Measurements from ENCODE around the gene NES.
A peak's percentile ranks its signal among the peaks of the same experiment; 100 is the strongest.

The NES gene

GRCh38 chr1:156652992-156653355 is 24.2 kb downstream of the NES start:
- H3K27ac Mint-ChIP-seq (ENCODE audit: low read depth): no peak overlapping the region
- ATAC-seq (replicated peaks; ENCODE audit: extremely low read depth, poor library complexity, severe bottlenecking): no peak

GRCh38 chr1:156652131-156652991 is 24.8 kb downstream of the NES start:
- Mint-ChIP-seq H3K9me3 (no peaks in the 10 kb centered on the region), H3K27me3 (peaks cover 100% of the 10 kb centered on the region), H3K4me3 (no peak overlapping the region), H3K4me1 (peaks cover 10% of the 10 kb centered on the region), H3K36me3 (ENCODE audit: insufficient read depth) (peaks cover 2% of the 10 kb centered on the region), H3K27ac (ENCODE audit: low read depth) (no peak overlapping the region)
- DNase-seq (ENCODE audit: low spot score in 2 of 2) (no peak), ATAC-seq (replicated peaks; ENCODE audit: extremely low read depth, poor library complexity, severe bottlenecking) (no peak)

More at GRCh38 chr1:156652992-156653355, 24.2 kb downstream of the NES start:
- H3K36me3 Mint-ChIP-seq (ENCODE audit: insufficient read depth): peaks cover 2% of the 10 kb centered on the region
- peaks cover 16% of the 10 kb centered on the region for H3K4me1 Mint-ChIP-seq
- H3K27me3 Mint-ChIP-seq: peaks cover 98% of the 10 kb centered on the region
- H3K9me3 Mint-ChIP-seq: no peaks in the 10 kb centered on the region
- no peak for DNase-seq (ENCODE audit: low spot score in 2 of 2)
- H3K4me3 Mint-ChIP-seq: no peak overlapping the region

- peaks cover 96% of the 10 kb centered on the region for H3K27me3 Mint-ChIP-seq
Measured at GRCh38 chr1:156648951-156649350, 28.3 kb downstream of the NES start.

DNA sequence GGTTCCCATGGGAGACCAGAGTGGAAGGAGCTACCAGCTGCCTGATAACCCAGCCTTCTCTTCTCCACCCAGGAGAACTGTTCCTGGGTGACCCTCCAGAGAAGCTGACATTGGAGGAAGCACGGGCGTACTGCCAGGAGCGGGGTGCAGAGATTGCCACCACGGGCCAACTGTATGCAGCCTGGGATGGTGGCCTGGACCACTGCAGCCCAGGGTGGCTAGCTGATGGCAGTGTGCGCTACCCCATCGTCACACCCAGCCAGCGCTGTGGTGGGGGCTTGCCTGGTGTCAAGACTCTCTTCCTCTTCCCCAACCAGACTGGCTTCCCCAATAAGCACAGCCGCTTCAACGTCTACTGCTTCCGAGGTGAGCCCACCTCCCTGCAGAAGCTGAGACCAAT is 28.7 kb downstream of the NES start:
- H3K4me3 Mint-ChIP-seq: no peak overlapping the region
- no peak overlapping the region for H3K27ac Mint-ChIP-seq (ENCODE audit: low read depth)
- peaks cover 4% of the 10 kb centered on the region for H3K36me3 Mint-ChIP-seq (ENCODE audit: insufficient read depth)
- no peak for ATAC-seq (replicated peaks; ENCODE audit: extremely low read depth, poor library complexity, severe bottlenecking)
- peaks cover 96% of the 10 kb centered on the region for H3K27me3 Mint-ChIP-seq
- peaks cover 5% of the 10 kb centered on the region for H3K4me1 Mint-ChIP-seq
- H3K9me3 Mint-ChIP-seq: no peaks in the 10 kb centered on the region
- DNase-seq (ENCODE audit: low spot score in 2 of 2): no peak

More at GRCh38 chr1:156648951-156649350, 28.3 kb downstream of the NES start:
- Mint-ChIP-seq H3K27ac (ENCODE audit: low read depth) (no peak overlapping the region), H3K9me3 (no peaks in the 10 kb centered on the region), H3K36me3 (ENCODE audit: insufficient read depth) (peaks cover 2% of the 10 kb centered on the region), H3K4me1 (peaks cover under 1% of the 10 kb centered on the region), H3K4me3 (no peak overlapping the region)
- ATAC-seq (replicated peaks; ENCODE audit: extremely low read depth, poor library complexity, severe bottlenecking): no peak
- no peak for DNase-seq (ENCODE audit: low spot score in 2 of 2)

DNA sequence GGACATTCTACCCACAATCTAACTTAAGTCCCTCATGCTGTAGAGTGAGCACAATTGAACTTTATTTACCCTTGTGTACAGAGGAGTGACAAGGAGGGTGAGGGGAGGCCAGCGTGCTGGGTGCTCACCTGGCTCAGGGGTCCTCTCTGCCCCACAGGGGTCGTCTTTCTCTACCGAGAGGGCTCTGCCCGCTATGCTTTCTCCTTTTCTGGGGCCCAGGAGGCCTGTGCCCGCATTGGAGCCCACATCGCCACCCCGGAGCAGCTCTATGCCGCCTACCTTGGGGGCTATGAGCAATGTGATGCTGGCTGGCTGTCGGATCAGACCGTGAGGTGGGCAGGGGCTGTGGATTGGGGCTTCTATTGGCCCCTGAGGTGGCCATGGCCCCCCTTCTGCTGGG is 29.9 kb downstream of the NES start:
- peaks cover 12% of the 10 kb centered on the region for H3K4me1 Mint-ChIP-seq
- no peak overlapping the region for H3K27ac Mint-ChIP-seq (ENCODE audit: low read depth)
- H3K27me3 Mint-ChIP-seq: peaks cover 96% of the 10 kb centered on the region
- H3K4me3 Mint-ChIP-seq: no peak overlapping the region
- ATAC-seq (replicated peaks; ENCODE audit: extremely low read depth, poor library complexity, severe bottlenecking): no peak
- DNase-seq (ENCODE audit: low spot score in 2 of 2): no peak
- peaks cover 4% of the 10 kb centered on the region for H3K36me3 Mint-ChIP-seq (ENCODE audit: insufficient read depth)
- no peaks in the 10 kb centered on the region for H3K9me3 Mint-ChIP-seq

DNA sequence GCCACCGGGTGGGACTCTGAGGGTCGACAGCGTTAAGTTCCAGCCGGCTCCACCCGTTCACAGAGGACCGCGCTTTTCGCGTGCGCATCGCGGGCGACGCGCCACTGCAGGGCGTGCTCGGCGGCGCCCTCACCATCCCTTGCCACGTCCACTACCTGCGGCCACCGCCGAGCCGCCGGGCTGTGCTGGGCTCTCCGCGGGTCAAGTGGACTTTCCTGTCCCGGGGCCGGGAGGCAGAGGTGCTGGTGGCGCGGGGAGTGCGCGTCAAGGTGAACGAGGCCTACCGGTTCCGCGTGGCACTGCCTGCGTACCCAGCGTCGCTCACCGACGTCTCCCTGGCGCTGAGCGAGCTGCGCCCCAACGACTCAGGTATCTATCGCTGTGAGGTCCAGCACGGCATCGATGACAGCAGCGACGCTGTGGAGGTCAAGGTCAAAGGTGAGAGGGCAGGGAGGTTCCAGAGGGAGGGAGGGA is 30.4 kb downstream of the NES start:
- peaks cover 96% of the 10 kb centered on the region for H3K27me3 Mint-ChIP-seq
- H3K4me1 Mint-ChIP-seq: peaks cover 14% of the 10 kb centered on the region
- DNase-seq (ENCODE audit: low spot score in 2 of 2): no peak

GRCh38 chr1:156645666-156646065 is 31.5 kb downstream of the NES start:
- no peak overlapping the region for H3K27ac Mint-ChIP-seq (ENCODE audit: low read depth)
- ATAC-seq (replicated peaks; ENCODE audit: extremely low read depth, poor library complexity, severe bottlenecking): no peak
- peaks cover 96% of the 10 kb centered on the region for H3K27me3 Mint-ChIP-seq
- no peak overlapping the region for H3K4me3 Mint-ChIP-seq
- peaks cover 4% of the 10 kb centered on the region for H3K36me3 Mint-ChIP-seq (ENCODE audit: insufficient read depth)
- no peak for DNase-seq (ENCODE audit: low spot score in 2 of 2)
- H3K4me1 Mint-ChIP-seq: peaks cover 20% of the 10 kb centered on the region
- no peaks in the 10 kb centered on the region for H3K9me3 Mint-ChIP-seq

More for the DNA sequence above, 30.4 kb downstream of the NES start:
- H3K36me3 Mint-ChIP-seq (ENCODE audit: insufficient read depth): peaks cover 4% of the 10 kb centered on the region
- no peak overlapping the region for H3K4me3 Mint-ChIP-seq
- no peak overlapping the region for H3K27ac Mint-ChIP-seq (ENCODE audit: low read depth)
- ATAC-seq (replicated peaks; ENCODE audit: extremely low read depth, poor library complexity, severe bottlenecking): no peak
- no peaks in the 10 kb centered on the region for H3K9me3 Mint-ChIP-seq

GRCh38 chr1:156645056-156645455 is 32.2 kb downstream of the NES start:
- ATAC-seq (replicated peaks; ENCODE audit: extremely low read depth, poor library complexity, severe bottlenecking): no peak
- no peaks in the 10 kb centered on the region for H3K9me3 Mint-ChIP-seq
- peaks cover 96% of the 10 kb centered on the region for H3K27me3 Mint-ChIP-seq
- H3K4me3 Mint-ChIP-seq: no peak overlapping the region
- no peak for DNase-seq (ENCODE audit: low spot score in 2 of 2)
- H3K4me1 Mint-ChIP-seq: peaks cover 20% of the 10 kb centered on the region
- H3K27ac Mint-ChIP-seq (ENCODE audit: low read depth): no peak overlapping the region
- H3K36me3 Mint-ChIP-seq (ENCODE audit: insufficient read depth): peaks cover 4% of the 10 kb centered on the region

- H3K27ac Mint-ChIP-seq (ENCODE audit: low read depth): no peak overlapping the region
- ATAC-seq (replicated peaks; ENCODE audit: extremely low read depth, poor library complexity, severe bottlenecking) (no peak), DNase-seq (ENCODE audit: low spot score in 2 of 2) (no peak)
- H3K27me3 Mint-ChIP-seq: peaks cover 96% of the 10 kb centered on the region
- peaks cover 20% of the 10 kb centered on the region for H3K4me1 Mint-ChIP-seq
- no peak overlapping the region for H3K4me3 Mint-ChIP-seq
- peaks cover 4% of the 10 kb centered on the region for H3K36me3 Mint-ChIP-seq (ENCODE audit: insufficient read depth)
- no peaks in the 10 kb centered on the region for H3K9me3 Mint-ChIP-seq
Measured at GRCh38 chr1:156644640-156645039, 32.6 kb downstream of the NES start.

GRCh38 chr1:156644146-156644545 is 33.1 kb downstream of the NES start:
- no peaks in the 10 kb centered on the region for H3K9me3 Mint-ChIP-seq
- no peak overlapping the region for H3K27ac Mint-ChIP-seq (ENCODE audit: low read depth)
- H3K27me3 Mint-ChIP-seq: peaks cover 96% of the 10 kb centered on the region
- ATAC-seq (replicated peaks; ENCODE audit: extremely low read depth, poor library complexity, severe bottlenecking): no peak
- no peak overlapping the region for H3K4me3 Mint-ChIP-seq
- DNase-seq (ENCODE audit: low spot score in 2 of 2): no peak
- H3K4me1 Mint-ChIP-seq: peaks cover 20% of the 10 kb centered on the region
- H3K36me3 Mint-ChIP-seq (ENCODE audit: insufficient read depth): peaks cover 4% of the 10 kb centered on the region

- ATAC-seq (replicated peaks; ENCODE audit: extremely low read depth, poor library complexity, severe bottlenecking) (peak; percentile 73), DNase-seq (ENCODE audit: low spot score in 2 of 2) (no peak)
- peaks cover 4% of the 10 kb centered on the region for H3K36me3 Mint-ChIP-seq (ENCODE audit: insufficient read depth)
- H3K27me3 Mint-ChIP-seq: peaks cover 96% of the 10 kb centered on the region
- no peak overlapping the region for H3K27ac Mint-ChIP-seq (ENCODE audit: low read depth)
- no peak overlapping the region for H3K4me3 Mint-ChIP-seq
- H3K9me3 Mint-ChIP-seq: no peaks in the 10 kb centered on the region
- peaks cover 20% of the 10 kb centered on the region for H3K4me1 Mint-ChIP-seq
Measured at GRCh38 chr1:156643778-156644092, 33.5 kb downstream of the NES start.

- Mint-ChIP-seq H3K27me3 (peaks cover 96% of the 10 kb centered on the region), H3K27ac (ENCODE audit: low read depth) (no peak overlapping the region), H3K4me1 (peaks cover 20% of the 10 kb centered on the region), H3K9me3 (no peaks in the 10 kb centered on the region), H3K36me3 (ENCODE audit: insufficient read depth) (peaks cover 4% of the 10 kb centered on the region), H3K4me3 (peak overlapping the region; percentile 46)
- ATAC-seq (replicated peaks; ENCODE audit: extremely low read depth, poor library complexity, severe bottlenecking) (no peak), DNase-seq (ENCODE audit: low spot score in 2 of 2) (no peak)
Measured at GRCh38 chr1:156643049-156643777, 34.0 kb downstream of the NES start.
